GM18858 (cell line): ENCODE measurements around the gene CERS3.

Source experiments
- ATAC-seq: cut with Tn5 transposase; IDR thresholded peaks from one replicate; pipeline ENCODE4 v1.9.1; 2021; ENCODE audit not compliant: unreplicated experiment

The CERS3 gene

GRCh38 chr15:100385300-100386050, 143.3 kb downstream of the CERS3 start:
- no peak for ATAC-seq

- no peak for ATAC-seq
These were observed 144.7 kb downstream of the CERS3 start for GRCh38 chr15:100384108-100384410.

- no peak for ATAC-seq
These were observed 145.2 kb downstream of the CERS3 start for GRCh38 chr15:100383302-100384107.

DNA sequence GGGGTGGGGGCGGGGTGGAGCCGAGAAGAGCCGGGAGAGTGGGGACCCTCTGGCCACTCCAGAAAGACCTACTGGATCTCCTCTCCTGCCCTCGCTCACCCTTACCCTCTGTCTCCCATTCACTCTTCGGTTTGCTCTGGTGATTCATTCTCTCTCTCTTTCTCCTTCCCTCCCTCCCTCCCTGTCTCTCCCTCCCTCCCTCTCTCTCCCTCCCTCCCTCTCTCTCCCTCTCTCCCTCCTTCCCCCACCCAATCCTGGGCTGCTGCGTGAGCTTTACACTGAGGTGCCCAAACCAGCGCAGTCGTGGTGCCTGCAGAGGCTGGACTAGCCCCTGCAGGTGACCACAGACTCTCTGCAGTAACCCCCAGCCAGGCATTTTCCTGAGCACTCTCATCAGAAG, 154.8 kb downstream of the CERS3 start:
- no peak for ATAC-seq

DNA sequence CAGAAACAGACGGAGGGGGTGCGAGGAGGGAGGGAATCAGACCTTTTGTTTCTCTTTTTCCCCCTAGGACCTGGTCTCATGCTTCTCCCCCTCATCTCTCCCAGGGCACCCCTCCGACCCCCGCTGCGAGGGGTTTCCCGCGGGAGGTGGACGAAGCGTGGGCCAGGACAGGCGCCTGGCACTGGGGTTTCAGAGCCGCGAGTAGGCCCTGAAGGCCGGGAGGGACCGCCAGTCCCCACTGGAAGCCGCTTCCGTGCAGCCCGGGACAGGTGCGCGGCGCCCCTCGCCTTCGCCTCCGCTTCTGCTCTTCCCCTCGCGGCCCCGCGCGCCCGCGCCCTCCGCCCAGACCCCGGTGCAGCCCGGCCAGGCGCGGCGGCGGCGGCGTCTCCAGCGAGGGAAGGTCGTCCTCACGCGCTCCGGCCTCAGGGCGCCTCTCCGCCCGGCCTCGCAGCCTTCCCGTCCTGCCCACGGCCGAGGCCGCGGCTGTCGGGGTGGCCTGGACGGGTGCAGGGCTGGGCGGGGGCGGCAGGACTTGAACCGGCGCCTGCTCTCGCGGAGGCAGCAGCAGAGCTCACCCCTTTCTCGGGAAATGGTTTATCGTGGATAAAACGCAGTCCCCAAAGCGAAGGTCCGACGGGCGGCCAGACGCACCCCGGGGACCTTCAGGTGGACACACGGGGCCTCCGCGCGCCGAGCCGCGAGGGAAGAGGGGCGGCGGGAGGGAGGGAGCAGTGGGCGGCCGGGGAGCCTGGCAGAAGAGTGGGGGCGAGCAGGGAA, 155.4 kb downstream of the CERS3 start:
- no peak for ATAC-seq

- ATAC-seq: no peak
These were observed 156.0 kb downstream of the CERS3 start for GRCh38 chr15:100372739-100373119.

DNA sequence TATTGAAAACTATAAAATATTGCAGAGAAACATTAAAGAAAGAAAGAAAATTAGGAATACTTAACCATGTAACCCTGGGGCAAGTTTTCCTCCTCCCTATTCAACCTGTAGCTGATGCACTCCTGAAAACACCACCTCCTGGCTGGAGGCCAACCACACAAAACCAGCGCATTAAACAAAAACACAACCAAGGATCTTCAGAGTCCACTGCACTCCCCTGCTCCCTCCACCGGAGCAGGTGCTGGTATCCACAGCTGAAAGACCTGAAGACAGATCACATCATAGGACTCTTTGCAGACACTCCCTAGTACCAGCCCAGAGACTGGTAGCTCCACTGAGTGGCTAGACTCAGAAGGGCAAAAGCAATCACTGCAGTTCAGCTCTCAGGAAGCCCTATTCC, 173.4 kb downstream of the CERS3 start:
- ATAC-seq: no peak

- no peak for ATAC-seq
These were observed 175.3 kb downstream of the CERS3 start for GRCh38 chr15:100353449-100353848.

DNA sequence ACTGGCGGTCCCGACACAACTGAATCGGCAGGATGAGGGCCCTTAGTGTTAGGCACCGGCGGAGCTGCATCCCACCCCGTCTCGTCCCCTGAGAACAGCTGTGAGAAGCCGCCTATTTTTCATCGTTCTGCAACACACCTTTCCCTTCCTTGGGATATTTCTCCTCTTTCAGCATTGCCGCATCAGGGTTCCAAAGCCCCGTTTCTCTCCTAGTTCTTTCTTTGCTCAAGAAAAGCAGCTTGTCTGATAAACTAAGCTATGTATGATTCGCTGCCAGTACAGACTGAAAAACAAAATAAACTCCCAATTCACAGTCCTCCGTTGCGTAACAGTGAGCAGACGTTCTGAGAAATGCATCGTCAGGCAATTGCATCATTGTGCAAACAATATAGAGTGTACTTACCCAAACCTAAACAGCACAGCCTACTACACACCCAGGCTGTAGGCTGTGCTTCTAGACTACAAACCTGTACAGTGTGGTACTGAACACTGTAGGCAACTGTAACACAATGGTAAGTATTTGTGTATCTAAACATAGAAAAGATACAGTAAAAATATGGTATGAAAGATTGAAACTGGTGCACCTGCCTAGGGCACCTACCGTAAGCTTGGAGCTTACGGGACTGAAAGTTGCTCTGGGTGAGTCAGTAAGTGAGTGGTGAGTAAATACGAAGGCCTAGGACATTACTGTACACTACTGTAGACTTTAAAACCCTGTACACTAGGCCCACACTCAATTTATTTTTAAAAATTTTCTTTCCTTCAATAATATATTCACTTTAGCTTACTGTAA, 178.1 kb downstream of the CERS3 start:
- ATAC-seq: no peak
